Loucy (cell line): ENCODE measurements around the gene IRF1.

Source experiments
- CTCF ChIP-seq: fragments of 200-600 bp; sonication (generic); conservative IDR thresholded peaks from 2 replicates; pipeline ENCODE4 v1.5.1; 2014; ENCODE audit warnings: mild to moderate bottlenecking, antibody characterized with exemption, low read length
- EZH2phosphoT487 ChIP-seq: fragments of 200-600 bp; IDR thresholded peaks from 2 replicates; pipeline ENCODE4 v1.6.1; 2018; ENCODE audit warnings: antibody characterized with exemption, mild to moderate bottlenecking, moderate library complexity, borderline replicate concordance

GRCh38 chr5:132479111-132479951 is 11.2 kb downstream of the IRF1 start:
- TF ChIP-seq CTCF (no peak), EZH2phosphoT487 (no peak)
